Stimulated activated CD4-positive, alpha-beta T cell treated with anti-CD3 and anti-CD28 coated beads, Interleukin-15, amount 100 ng/mL, for 24 hours (primary cell): ENCODE results near the gene SCAMP4.

Source experiments
- DNase-seq: peaks from one replicate; pipeline ENCODE4 v3.0.0-alpha.2; 2020

The SCAMP4 gene, protein sequence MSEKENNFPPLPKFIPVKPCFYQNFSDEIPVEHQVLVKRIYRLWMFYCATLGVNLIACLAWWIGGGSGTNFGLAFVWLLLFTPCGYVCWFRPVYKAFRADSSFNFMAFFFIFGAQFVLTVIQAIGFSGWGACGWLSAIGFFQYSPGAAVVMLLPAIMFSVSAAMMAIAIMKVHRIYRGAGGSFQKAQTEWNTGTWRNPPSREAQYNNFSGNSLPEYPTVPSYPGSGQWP

DNA sequence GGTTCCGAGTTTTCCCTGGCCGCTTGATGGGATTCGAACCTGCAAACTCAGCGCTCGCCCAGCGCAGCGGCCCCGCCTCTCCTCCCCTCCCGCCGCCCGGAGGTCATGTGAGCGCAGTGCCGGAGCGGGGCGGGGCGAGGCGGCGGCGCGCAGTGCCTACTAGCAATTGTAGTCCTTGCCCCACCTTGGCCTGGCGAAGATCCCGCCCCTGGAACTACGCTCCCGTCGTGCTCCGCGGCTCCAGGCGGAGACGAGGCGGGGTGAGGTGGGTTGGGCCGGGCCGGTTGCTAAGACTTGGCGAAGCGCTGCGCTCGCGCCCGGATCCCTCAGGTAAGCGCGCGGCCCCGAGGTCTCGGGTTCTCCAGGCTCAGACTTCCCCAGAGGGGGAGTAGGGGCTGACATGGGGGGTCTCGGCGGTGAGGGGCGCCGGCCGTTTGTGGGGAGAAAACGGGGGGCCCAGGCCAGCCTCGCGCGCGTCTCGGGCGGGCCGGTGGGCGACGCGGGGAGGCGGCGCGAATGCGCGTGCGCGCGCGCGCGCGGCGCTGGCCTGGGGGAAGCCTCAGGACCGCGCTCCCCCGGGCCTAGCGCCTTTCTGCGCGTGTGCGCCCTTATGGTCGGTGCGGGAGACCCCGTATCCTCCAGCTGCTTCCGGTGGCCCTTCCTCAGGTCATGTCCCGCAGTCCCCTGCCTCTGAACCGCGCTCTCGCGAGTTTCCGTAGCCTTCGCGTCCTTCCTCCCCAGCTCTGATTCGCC is at the start of gene SCAMP4, which contains the start of gene ADAT3:
Gene SCAMP4, plus strand, starts transcription at position 290 of the 753 bp plus-strand sequence. CDS start 9,621 bp downstream, outside the sequence.
Gene ADAT3, plus strand, starts transcription at position 290 of the 753 bp plus-strand sequence. CDS start 6,649 bp downstream, outside the sequence.
- peak; percentile 100 for DNase-seq

DNA sequence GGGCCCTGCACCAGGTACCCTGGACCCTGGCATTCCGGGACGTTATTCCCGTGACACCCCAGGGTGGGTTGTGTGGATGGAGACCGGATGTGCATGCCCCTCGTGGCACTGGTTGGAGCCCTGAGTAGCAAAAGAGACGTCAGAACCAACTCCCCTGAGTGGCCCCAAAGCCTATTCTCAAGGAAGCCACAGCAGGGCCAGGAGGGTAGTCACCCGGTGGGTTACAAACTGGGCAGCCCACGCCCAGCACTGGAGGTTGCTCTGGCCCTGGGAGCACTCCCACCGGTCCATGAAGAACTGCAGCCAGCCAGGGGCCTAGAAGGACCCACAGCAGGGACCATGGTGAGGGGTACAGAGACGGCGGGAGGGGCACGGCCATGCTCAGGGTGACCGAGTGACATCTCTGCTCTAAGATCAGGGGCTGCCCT is 49.4 kb upstream of the SCAMP4 start:
- DNase-seq: peak; percentile 56

DNA sequence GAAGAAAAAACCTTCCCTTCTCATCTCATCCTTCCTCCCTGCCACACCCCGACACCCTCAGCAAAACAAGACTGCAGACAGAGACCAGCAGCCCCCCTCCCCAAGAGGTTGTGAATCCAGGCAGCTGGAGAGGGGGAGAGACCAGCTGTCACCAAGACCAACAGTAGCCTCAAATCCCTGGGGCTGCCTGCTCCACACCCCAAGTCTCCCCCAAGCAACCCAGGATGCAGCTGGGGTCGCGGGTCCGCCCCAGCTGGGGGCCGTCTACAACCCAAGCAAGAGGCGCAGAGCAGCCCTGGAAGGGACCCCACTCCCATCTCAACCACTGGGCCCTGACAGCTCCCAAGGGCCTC is 48.9 kb upstream of the SCAMP4 start:
- DNase-seq: no peak

DNA sequence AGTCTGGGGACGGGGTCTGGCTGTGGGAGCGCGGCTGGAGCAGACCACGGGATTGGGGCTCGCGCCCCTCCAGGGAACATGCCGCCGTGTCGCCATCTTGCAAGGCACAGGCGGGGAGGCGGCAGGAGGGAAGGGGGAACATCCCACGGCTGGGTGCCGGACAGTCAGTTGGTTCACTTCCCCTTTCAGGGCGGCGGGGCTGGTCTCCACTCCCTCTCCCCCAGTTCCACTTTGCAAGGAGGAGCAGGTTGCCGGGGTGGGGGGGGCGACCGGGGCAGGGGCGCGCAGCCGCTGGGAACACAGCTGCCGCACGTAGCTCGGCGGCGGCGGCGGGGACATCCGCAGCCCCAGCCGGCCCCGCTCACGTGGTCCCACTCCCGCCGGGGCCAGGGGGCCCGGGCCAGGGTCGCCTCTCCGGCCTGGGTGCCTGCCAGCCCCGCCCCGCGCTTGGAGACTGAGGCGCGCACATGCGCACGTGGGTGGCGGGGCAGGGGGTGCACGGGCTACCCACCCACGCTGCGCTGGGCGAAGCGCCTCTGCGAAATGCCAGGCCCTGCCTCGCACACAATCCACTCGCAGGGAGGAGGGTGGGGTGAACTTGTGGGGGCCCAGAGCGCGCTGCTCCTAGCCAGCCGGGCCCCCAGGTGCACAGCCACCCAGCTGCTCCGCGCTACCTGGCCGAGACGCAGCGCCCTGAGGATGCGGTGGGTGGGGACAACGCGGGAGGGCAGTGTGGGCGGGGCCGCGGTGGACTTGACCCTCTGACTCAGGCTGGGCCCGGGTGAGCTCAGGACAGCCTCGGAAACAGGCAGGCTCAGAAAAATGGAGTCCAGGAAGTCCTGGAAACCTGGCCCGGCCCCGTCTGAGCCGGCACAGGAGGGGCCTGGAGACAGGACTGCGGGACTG is 48.2 kb upstream of the SCAMP4 start:
- peak; percentile 68 for DNase-seq

DNA sequence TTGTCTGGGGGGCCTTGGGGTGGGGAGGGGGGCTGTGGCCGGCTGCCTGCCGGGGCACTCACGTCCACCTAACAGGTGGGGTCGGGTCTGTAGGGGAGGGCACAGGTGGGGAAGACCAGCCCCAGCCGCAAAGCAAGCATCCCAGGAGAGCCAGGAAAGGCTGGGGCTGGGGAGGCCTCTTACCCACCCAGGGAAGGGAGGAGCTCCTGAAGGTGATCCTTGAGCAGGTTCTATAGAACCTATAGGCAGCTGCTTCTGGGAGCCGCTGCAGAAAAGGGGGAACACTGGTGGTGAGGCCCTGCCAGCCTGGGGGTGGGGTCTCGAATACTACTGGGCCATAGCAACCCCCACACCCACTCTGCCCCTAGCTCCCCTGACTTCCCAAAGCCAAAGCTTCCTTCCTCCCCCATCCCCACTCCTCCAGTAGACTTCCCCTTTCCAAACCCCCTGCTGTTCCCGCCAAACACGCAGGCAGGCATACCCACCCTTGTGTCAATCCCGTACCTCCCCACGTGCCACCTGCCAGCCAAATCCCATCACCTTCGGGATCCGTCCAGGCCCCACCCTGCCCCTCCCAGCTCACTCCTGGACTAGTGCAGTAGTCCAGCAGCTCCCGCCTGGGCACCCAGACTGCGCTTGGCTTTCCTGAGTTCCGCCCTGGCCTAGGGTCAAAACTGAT is 47.4 kb upstream of the SCAMP4 start:
- DNase-seq: no peak

DNA sequence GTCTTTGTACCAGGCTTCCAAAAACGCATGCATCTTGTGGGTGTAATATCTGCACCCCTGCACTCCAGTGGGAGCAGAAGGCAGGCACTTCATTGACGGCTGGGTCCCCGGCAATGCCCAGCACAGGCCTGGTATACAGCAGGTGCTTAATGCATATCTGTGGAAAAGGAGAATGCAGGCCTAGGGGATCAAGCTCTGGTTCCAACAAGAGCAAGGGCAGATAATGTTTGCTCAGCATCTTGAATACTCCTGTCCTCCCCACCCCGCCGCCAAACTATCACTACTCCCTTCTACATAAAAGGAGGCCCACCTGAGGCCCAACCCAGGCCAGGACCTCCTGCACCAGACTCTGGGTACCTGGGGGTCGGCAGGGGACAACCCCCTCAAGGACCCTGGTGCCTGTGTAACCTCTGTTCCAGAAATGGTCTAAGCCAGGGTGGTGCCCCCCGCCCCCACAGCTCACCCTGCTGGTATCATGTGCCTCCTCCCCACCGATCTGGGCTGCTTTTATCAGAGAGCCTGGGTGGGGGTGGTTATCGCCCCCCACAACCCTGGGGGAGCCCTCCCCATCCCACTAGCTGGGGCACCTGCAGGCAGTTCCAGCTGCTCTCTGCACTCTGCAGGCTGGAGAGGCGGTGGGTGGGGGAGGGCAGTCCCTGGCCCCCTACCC is 46.7 kb upstream of the SCAMP4 start:
- no peak for DNase-seq

DNA sequence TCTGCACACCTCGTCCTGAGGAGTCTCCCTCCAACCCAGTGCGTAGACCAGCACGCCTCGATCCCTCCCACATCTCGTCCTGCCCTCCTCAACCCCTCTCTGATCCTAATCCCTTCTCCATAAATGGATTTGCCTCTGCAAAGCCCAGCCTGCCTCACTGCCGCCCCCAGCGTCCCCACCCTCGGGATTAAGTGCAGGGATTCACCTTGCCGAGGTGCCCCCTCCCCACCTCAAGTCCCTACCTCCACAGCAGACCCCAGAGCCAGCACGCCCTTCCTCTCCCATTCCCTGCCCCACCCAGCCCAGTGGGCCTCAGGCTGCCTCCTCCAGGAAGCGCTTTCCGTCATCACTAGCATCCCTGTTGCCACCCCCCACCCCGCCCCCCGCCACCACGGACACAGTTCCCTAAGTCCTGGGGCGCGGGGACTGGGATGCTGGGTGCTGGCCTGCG is 45.8 kb upstream of the SCAMP4 start:
- no peak for DNase-seq

DNA sequence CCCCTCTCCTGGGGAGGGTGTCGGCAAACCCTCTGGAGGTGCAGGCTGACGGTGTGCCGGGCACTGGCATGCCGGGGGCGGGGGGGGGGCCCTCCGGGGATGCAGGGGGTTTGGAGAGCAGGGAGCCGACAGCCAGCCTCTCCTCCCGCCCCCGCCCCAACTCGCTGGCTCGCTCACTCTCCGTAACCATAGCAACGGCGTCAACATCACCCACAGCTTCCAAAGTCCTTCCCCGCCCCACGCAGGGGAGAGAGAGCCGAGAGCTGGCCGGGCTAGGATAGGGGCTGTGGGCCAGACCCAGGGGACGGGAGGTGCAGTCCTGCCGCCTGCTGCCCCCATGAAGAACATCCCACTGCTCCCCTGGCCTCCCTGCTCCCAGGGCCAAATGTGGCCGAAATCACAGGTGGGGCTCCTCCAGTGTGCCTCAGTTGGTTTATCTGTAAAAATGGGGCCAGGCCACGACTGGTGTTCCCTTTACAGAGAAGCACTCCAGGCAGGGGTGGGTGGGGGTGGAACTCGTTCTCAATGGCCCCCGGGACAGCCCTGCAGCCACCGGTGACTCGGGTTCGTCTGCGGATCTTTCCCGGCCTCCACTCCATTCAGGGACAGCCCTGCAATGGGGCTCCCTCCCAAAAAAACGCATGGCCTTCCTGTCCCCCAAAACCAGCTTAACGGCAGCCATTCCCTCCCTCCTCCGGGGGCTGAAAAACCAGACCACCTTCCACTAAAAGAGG is 45.0 kb upstream of the SCAMP4 start:
- DNase-seq: peak; percentile 73

DNA sequence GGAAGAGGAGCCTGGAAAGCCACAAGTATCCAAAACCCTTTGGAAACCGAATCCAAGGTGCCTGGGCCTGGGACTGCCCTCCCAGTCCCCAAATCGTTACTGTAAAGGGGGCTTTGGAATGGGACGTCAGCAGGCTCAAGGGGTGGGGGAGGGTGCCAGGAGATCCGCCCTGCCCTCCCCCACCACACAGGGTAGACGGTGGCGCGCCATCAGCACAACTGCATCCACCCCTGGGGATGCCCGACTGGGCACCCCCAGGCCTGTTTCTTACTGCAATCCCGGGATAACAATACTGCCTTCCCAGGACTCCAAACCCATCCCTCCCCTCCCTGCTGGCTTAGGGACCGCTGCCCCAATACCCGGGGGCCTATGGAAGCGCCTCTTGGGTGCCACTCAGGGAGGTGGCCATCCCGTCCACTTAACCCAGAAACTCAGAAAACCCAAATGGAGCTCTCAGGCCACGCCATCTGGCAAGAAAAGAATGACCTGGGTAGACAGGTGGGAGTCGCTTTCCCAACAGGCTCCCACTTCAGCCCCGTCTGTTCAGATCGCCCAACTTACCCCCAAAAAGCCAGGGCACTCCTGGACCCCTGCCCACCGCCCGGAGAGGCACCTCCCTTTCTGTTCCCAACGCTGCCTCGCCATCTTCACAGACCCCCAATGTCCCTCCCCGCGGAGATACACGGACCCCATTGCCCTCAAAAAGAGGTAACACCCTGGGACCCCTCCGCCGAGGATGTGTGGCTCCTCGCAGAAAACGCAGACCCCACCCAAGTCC is 44.2 kb upstream of the SCAMP4 start:
- DNase-seq: no peak

DNA sequence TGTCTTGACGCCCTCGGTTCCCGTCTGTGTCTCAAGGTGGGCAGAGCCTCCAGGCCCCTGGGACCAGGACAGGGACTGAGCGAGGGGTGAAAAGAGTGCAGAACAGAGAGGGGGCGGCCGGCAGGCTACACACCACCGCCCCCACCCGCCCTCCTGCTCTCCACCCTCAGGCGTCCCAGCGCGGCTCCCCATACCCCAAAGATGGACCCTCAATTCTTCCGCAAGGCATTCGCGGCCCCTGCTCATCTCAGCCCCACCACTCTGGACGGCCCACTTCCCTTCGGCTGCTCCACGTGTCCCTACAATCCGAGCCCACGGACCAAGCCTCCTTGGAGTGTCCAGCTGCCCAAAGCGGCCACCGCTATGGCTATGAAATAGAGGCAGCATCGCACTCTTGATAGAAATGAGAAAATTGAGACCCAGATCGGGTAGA is 43.6 kb upstream of the SCAMP4 start:
- DNase-seq: no peak

DNA sequence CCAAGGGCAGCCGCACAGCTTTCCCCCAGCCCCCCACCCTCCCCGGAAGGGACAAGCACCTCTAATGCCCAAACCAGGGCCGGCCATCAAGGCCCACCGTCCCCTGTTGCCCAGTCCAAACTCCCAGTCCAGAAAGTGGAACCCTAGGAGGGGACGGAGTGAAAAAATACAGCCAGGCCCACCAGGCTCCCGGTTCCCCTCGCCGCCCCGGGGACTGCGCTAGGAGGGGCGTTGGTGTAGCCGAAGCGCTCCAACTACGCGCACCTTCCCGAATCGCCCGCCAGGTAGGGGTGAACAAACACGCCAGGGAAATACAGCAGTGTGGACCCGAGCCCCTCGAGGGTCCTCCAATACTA is 43.2 kb upstream of the SCAMP4 start:
- DNase-seq: no peak

DNA sequence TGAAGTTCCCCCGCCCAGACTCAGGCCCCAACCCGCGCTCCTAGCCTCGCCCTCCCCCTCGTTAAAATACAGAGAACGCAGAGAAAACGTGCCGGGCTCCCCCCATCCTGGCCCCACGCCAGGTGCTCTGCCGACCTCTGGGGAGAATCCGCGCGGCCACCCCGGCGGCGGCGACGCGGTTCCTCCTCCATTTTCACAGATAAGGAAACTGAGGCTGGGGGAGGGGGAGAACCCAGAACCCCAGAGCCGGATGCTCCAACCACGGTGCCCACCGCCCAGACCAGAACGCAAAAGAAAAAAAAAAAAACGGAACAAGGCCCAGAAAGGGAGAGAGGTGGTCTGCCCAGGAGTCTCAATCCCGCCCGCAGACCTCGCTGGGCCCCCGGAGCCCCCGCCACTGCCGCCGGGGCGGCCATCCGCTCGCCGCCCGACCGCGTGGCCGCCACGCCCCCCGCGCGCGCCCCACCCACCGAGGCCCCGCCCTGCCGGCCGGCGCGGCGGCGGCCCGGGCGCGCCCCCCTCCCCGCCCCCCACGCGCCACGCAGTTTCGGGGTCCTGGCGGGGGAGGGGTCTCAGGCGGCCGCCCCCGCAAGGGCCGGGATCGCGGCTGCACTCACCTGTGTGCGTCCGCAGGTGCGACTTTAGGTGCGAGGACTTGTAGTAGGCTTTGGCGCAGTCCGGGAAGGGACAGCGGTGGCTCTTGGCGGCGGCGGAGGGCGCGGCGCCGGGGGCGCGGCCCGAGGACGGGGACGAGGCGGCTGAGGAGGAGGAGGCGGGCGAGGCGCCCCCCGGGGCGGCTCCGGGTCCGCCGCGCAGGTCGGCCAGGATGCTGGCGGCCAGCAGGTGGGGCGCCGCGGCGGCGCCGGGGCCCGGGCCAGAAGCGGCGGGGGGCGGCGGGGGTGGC is 42.5 kb upstream of the SCAMP4 start:
- peak; percentile 66 for DNase-seq

DNA sequence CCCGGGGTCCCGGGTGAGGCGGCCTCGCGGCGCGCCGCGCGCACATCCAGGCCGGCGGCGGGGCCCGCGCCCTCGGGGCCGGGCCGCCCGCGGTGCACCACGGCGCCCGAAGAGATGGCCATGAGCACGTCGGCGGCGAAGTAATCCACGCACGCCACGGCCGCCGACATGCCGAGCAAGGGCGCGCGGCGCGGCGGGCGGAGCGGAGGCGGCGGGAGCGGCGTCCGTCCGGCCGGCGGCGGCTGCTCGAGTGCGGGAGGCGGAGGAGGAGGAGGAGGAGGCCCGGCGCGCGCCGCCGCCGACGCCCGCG is 41.9 kb upstream of the SCAMP4 start, which contains the start of gene KLF16:
Gene KLF16, minus strand, starts transcription at position 252 of the 310 bp plus-strand sequence. Its CDS starts 82 bp downstream, at position 170.
- DNase-seq: no peak

DNA sequence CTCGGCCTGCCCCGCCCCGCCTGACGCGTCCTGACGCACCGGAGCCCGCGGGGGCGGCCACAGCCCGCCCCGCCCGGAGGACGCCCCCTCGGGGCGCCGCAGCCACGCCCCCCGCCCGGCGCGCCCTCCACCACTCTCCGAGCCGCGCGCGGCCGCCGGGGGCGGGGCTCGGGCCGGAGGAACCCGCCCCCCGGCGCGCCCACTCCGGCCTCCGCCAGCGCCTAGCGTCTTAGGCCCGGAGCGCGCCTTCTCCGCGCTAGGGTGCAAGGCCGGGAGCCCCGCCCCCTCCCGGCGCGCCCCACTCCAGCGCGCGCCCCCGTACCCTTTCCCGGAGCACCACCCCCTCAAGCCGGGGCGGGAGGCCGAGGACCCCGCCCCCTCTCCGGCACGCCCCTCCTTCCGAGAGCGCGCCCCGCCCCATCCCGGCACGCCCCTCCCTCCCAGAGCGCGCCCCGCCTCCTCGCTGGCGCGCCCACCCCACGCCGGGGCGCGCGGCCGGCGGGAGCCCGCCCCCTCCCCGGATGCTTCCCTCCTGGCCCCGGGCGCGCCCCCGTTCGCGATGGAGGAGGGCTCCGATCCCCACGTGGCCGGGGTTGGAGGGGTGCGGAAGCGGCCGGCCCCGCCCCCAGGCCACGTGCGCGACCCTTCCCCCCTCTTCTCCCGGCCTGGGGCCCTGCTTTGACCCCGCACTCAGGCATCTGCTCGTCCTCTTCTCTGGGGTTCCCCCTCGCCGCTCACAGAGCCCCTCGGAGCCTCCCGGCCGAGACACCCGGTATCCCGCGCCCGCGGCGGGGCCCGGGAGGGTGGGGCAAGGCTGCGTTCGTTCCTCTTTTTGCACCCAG is 41.3 kb upstream of the SCAMP4 start:
- DNase-seq: peak; percentile 96

DNA sequence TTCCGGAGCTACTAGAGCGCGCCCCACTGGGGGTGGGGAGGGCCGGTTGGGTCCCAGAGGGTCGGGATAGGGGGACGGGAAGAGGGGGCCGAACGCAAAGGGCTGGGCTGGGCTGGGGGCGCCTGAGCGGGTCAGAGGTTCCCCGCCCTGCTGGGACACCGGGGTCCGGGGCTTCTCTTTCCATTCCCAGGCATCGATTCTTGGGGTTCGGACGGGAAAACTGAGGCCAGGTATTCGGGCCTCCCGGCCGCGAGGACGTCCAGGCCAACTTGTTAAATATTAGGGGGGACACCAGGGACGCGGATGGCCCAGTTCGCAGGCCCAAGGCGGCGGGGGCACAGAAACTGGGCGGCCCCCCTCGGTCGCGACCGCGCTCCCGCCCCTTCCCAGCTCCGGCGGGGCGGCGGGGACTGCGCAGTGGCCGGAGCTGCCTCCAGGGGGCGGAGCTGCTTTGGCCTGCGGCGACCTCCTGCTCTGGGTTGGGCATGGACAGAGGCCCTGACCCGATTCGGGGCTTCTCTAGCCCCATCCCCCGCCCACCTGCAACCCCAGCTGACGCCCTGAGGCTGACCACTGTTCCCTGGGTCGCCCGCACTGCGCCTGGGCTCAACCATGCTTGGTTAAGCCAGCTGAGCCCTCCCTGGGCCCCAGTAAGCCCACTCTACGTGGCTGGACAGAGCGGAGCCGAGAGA is 40.6 kb upstream of the SCAMP4 start:
- peak; percentile 74 for DNase-seq

DNA sequence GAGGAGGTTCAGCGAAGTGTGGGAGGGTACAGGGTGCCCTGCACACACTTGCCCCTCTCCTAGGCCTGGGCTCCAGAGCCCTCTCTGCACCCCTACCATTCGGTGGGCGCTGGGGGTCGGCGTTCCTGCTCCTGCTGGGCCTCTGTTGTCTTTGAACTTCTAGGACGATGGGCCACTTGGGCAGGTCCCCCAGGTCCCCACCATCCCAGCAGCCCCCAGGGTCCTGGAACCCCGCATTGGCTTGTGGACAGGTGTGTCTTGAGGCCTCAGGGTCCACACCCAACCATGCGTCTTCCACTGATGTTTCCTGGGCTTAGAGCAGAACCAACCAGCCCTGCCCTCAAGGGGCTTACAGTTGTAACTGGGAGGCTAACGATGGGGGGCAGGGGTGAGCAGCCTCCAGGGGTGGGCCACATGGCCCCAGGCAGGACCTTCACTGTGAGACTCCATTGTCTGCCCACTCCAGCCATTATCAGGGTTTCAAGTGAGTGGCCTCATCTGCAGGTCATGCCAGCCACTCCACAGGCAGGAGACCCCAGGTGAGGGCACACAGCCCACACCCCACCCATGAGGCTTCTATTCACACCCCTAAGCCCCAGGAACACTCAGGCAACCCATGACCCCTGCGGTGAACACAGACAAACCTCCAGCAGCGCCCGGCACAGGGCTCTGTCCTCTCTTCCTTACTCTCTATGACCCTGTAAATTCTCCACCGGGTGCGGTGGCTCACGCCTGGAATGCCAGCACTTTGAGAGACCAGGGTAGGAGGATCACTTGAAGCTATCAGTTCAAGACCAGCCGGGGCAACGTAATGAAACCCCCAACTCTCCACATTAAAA is 39.8 kb upstream of the SCAMP4 start:
- no peak for DNase-seq
